GM23338 (cell line): Measurements from ENCODE around the gene P2RY6. TPM values are rescaled to one million over a fixed set of nuclear protein-coding genes. Genes with fewer than 3 reads are reported as not detected.

Source experiments
- ATAC-seq: fragments of 200-7000 bp; cut with Tn5 transposase; 3 replicates; pipeline ENCODE4 v1.9.1; 2020
- DNase-seq: peaks from one replicate; pipeline ENCODE4 v3.0.0-alpha.2; 2015; ENCODE audit warnings: low spot score
- H2AFZ ChIP-seq: fragments of 200-600 bp; sonication (generic); 2 replicates; pipeline ENCODE4 v1.8.0; 2016; ENCODE audit warnings: antibody characterized with exemption, mild to moderate bottlenecking, moderate library complexity
- H3F3A ChIP-seq: fragments of 200-600 bp; sonication (generic); replicated peaks from 2 replicates; pipeline ENCODE4 v1.8.0; 2017; ENCODE audit warnings: antibody characterized with exemption, mixed run types, low read depth
- H3K27ac ChIP-seq: fragments of 200-600 bp; sonication (generic); 2 replicates; pipeline ENCODE4 v1.6.1; 2016; ENCODE audit warnings: low read depth
- H3K27me3 ChIP-seq: fragments of 200-600 bp; sonication (generic); 2 replicates; pipeline ENCODE4 v1.8.0; 2016; ENCODE audit warnings: mild to moderate bottlenecking, mixed run types, moderate library complexity; ENCODE audit not compliant: insufficient read depth
- H3K36me3 ChIP-seq: fragments of 200-600 bp; sonication (generic); 2 replicates; pipeline ENCODE4 v1.8.0; 2016; ENCODE audit warnings: mild to moderate bottlenecking; ENCODE audit not compliant: insufficient read depth
- H3K4me1 ChIP-seq: fragments of 200-600 bp; sonication (generic); 2 replicates; pipeline ENCODE4 v1.8.0; 2016; ENCODE audit warnings: mild to moderate bottlenecking, moderate library complexity; ENCODE audit not compliant: insufficient read depth
- H3K4me2 ChIP-seq: fragments of 200-600 bp; sonication (generic); 2 replicates; pipeline ENCODE4 v1.7.1; 2017; ENCODE audit warnings: mixed run types
- H3K4me3 ChIP-seq: fragments of 200-600 bp; sonication (generic); 2 replicates; pipeline ENCODE4 v1.6.1; 2016; ENCODE audit warnings: mixed run types
- H3K79me2 ChIP-seq: fragments of 200-600 bp; sonication (generic); replicated peaks from 2 replicates; pipeline ENCODE4 v1.8.0; 2017; ENCODE audit warnings: mild to moderate bottlenecking; ENCODE audit not compliant: insufficient read depth
- H3K9me2 ChIP-seq: fragments of 200-600 bp; sonication (generic); 2 replicates; pipeline ENCODE4 v1.8.0; 2017; ENCODE audit not compliant: insufficient read depth
- H4K20me1 ChIP-seq: fragments of 200-600 bp; sonication (generic); replicated peaks from 2 replicates; pipeline ENCODE4 v1.8.0; 2017; ENCODE audit warnings: mild to moderate bottlenecking; ENCODE audit not compliant: insufficient read depth
- H3K27ac Mint-ChIP-seq: 2 replicates; pipeline ENCODE4 v1.8.0; 2020; ENCODE audit warnings: inconsistent platforms, mild to moderate bottlenecking, moderate library complexity, mixed read lengths
- H3K27me3 Mint-ChIP-seq: 3 replicates; pipeline ENCODE4 v1.8.0; 2022; ENCODE audit warnings: low read depth, mild to moderate bottlenecking, moderate library complexity, mixed read lengths, inconsistent platforms; ENCODE audit not compliant: insufficient read depth, poor library complexity
- H3K36me3 Mint-ChIP-seq: 3 replicates; pipeline ENCODE4 v1.8.0; 2021; ENCODE audit warnings: low read depth, mild to moderate bottlenecking, inconsistent platforms, moderate library complexity, mixed read lengths
- H3K4me1 Mint-ChIP-seq: 3 replicates; pipeline ENCODE4 v1.8.0; 2020; ENCODE audit warnings: mild to moderate bottlenecking, inconsistent platforms, mixed read lengths
- H3K4me3 Mint-ChIP-seq: 3 replicates; pipeline ENCODE4 v1.8.0; 2021; ENCODE audit warnings: moderate library complexity, mild to moderate bottlenecking, inconsistent platforms, mixed read lengths
- H3K9me3 Mint-ChIP-seq: 3 replicates; pipeline ENCODE4 v1.8.0; 2020; ENCODE audit warnings: moderate library complexity, mild to moderate bottlenecking, inconsistent platforms, mixed read lengths
- CREB1 ChIP-seq: fragments of 250-450 bp; sonication (Bioruptor Pico); IDR thresholded peaks from 2 replicates; pipeline ENCODE4 v1.5.0; 2020; ENCODE audit warnings: low read depth, mild to moderate bottlenecking, moderate library complexity
- EZH2 ChIP-seq: fragments of 200-600 bp; sonication (generic); IDR thresholded peaks from one replicate; pipeline ENCODE4 v1.8.0; 2017; ENCODE audit warnings: antibody characterized with exemption, mild to moderate bottlenecking, low read depth; ENCODE audit not compliant: unreplicated experiment
- EZH2phosphoT487 ChIP-seq: fragments of 200-600 bp; sonication (generic); IDR thresholded peaks from one replicate; pipeline ENCODE4 v1.8.1; 2018; ENCODE audit warnings: antibody characterized with exemption; ENCODE audit not compliant: unreplicated experiment
- NANOG ChIP-seq: IDR thresholded peaks from 2 replicates; pipeline ENCODE4 v1.6.1; 2016; ENCODE audit warnings: antibody characterized with exemption, borderline replicate concordance
- POLR2AphosphoS5 ChIP-seq: IDR thresholded peaks from 2 replicates; pipeline ENCODE4 v1.6.1; 2016; ENCODE audit warnings: antibody characterized with exemption, low read depth
- REST ChIP-seq: IDR thresholded peaks from one replicate; pipeline ENCODE4 v1.6.1; 2018; ENCODE audit warnings: antibody characterized with exemption; ENCODE audit not compliant: unreplicated experiment
- STAT1 ChIP-seq: IDR thresholded peaks from one replicate; pipeline ENCODE4 v1.6.1; 2016; ENCODE audit warnings: antibody characterized with exemption; ENCODE audit not compliant: unreplicated experiment
- ZNF331 ChIP-seq: fragments of 250-450 bp; sonication (Bioruptor Pico); IDR thresholded peaks from 2 replicates; pipeline ENCODE4 v1.5.0; 2020; ENCODE audit warnings: low read depth, mild to moderate bottlenecking, moderate library complexity
- polyA plus RNA-seq: library from polyadenylated mRNA; unstranded; fragments of >200 nt; fragmentation: Nextera tagmentation; extraction: Ambion mirVana; gene quantifications from 2 replicates; pipeline ENCODE4 v1.2.1, GENCODE V29; 2016
- total RNA-seq: library from RNA; depleted of rRNA; stranded (reverse); fragments of >200 nt; shearing (Covaris generic); gene quantifications from 2 replicates; pipeline ENCODE4 v1.2.3, GENCODE V29; 2014
- TF ChIP-seq, protein P1 (sequence below), 2 experiments: fragments of 200-600 bp in 1 of 2; sonication (generic) in 1 of 2; conservative IDR thresholded peaks; 2 replicates each; pipeline versions ENCODE4 v1.5.1 to v1.6.1; 2016 to 2017; ENCODE audit warnings: antibody characterized with exemption in 2 of 2, low read depth in 2 of 2, mild to moderate bottlenecking in 2 of 2, moderate library complexity in 1 of 2
- TF ChIP-seq, protein P2 (sequence below): IDR thresholded peaks from 2 replicates; pipeline ENCODE4 v1.6.1; 2016; ENCODE audit warnings: antibody characterized with exemption

The P2RY6 gene
- total and polyA plus RNA-seq, 2 experiments from 2014 or later, result not detected

DNA sequence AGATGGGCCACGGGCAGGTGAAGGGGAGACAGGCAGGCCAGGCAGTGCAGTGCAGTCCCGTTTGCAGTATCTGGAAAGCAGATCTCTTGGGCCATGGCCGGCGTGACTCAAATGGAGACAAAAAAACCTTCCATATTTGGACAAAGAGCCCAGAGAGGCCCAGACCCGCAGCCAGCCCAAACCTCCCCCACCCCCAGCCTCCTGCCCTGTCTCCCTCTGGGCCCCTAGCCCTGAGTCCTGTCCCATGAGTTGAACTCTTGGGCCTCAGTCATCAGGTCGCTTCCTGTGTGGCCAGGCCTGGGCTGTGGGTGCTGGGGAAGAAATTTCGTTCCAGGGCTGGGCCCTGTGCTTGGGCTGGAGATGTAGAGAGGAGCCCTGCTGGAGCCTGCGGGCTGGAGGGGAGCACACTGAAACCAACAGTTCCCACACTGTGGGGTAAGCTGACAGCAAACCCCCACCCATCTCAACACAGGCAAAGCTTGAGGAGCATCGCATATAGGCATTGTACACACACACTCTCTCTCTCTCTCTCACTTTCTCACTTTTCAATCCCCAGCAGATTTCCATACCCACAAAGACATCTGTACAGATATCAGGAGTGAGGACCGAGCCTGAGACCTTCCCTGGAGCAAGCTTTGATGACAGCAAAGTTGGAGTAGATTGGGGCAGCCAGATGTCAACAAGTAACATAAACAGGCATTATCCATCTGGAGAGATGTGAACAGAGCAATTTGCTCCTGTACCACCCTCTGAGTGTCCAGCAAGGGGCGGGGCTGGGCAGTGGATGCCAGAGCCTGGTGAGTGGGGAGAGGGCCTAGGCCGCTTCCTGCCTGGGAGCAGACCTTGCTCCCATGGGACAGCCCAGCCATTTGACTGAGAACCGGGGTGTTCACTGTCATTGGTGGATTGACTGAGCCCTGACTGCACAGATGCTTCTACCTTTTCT lies 53.2 kb downstream of the P2RY6 start:
- no peak for TF ChIP-seq POLR2AphosphoS5
- TF ChIP-seq EZH2phosphoT487, result no peak
- TF ChIP-seq, protein P1, sequence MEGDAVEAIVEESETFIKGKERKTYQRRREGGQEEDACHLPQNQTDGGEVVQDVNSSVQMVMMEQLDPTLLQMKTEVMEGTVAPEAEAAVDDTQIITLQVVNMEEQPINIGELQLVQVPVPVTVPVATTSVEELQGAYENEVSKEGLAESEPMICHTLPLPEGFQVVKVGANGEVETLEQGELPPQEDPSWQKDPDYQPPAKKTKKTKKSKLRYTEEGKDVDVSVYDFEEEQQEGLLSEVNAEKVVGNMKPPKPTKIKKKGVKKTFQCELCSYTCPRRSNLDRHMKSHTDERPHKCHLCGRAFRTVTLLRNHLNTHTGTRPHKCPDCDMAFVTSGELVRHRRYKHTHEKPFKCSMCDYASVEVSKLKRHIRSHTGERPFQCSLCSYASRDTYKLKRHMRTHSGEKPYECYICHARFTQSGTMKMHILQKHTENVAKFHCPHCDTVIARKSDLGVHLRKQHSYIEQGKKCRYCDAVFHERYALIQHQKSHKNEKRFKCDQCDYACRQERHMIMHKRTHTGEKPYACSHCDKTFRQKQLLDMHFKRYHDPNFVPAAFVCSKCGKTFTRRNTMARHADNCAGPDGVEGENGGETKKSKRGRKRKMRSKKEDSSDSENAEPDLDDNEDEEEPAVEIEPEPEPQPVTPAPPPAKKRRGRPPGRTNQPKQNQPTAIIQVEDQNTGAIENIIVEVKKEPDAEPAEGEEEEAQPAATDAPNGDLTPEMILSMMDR (conservative IDR thresholded peaks at IDR 0.05; ENCODE audit: low read depth in 2 of 2), result no peak
- TF ChIP-seq ZNF331, result no peak
- no peak for TF ChIP-seq STAT1
- TF ChIP-seq, protein P2, sequence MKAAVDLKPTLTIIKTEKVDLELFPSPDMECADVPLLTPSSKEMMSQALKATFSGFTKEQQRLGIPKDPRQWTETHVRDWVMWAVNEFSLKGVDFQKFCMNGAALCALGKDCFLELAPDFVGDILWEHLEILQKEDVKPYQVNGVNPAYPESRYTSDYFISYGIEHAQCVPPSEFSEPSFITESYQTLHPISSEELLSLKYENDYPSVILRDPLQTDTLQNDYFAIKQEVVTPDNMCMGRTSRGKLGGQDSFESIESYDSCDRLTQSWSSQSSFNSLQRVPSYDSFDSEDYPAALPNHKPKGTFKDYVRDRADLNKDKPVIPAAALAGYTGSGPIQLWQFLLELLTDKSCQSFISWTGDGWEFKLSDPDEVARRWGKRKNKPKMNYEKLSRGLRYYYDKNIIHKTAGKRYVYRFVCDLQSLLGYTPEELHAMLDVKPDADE, result no peak
- TF ChIP-seq NANOG, result no peak
- no peak for TF ChIP-seq REST
- TF ChIP-seq EZH2, result no peak
- no peak for TF ChIP-seq CREB1 (CRISPR knock-in tag)
- no peaks in the 10 kb centered on the region for H3K27me3 ChIP-seq
- no peaks in the 10 kb centered on the region for H3K9me2 ChIP-seq
- no peak overlapping the region for H2AFZ ChIP-seq
- H3K36me3 ChIP-seq, result no peaks in the 10 kb centered on the region
- Mint-ChIP-seq H3K27ac (no peak overlapping the region), H3K4me1 (peaks cover 43% of the 10 kb centered on the region), H3K27me3 (peaks cover 22% of the 10 kb centered on the region), H3K36me3 (no peaks in the 10 kb centered on the region), H3K4me3 (no peak overlapping the region; the same call in 2 of the 3 replicates), H3K9me3 (no peaks in the 10 kb centered on the region)
- DNase-seq (no peak), ATAC-seq (no peak)
- H3K79me2 ChIP-seq, result peaks cover 5% of the 10 kb centered on the region; the same call in 1 of the 2 replicates
- H3K4me3 ChIP-seq, result no peak overlapping the region
- H4K20me1 ChIP-seq, result no peaks in the 10 kb centered on the region; the same call in none of the 2 replicates
- H3F3A ChIP-seq, result no peaks in the 10 kb centered on the region
- peaks cover 34% of the 10 kb centered on the region for H3K4me1 ChIP-seq
- H3K4me2 ChIP-seq, result no peak overlapping the region
- no peak overlapping the region for H3K27ac ChIP-seq
